HG03469 (cell line): ENCODE results near the gene TLR9.
"Not testable (repeated sequence)": the region's sequence is repeated elsewhere in the genome, so short reads cannot be mapped to it uniquely, and the experiment has no call there.

Source experiments
- ATAC-seq: cut with Tn5 transposase; IDR thresholded peaks from one replicate; pipeline ENCODE4 v1.9.1; 2021; ENCODE audit warnings: mild to moderate bottlenecking, moderate library complexity, moderate number of reproducible peaks; ENCODE audit not compliant: unreplicated experiment

Gene TLR9

DNA sequence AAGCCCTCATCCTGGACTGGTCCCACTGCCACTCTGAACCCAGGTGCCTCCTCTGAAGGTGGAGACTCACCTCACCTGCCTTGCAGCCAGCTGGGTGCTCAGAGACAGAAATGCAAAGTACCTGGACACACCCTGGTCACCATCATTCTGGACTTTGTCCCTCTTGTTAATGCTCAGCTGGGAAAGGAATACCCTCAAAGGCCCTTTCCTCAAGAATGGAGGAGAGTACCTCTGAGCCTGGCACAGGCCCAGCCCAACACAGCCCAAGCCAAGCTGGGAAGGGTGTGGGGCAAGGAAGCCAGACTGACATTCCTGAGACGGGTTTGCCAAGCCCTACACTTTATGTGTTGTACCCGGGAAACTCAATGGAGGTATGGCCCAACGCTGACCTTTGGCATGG, 28.5 kb downstream of the TLR9 start:
- no peak for ATAC-seq

DNA sequence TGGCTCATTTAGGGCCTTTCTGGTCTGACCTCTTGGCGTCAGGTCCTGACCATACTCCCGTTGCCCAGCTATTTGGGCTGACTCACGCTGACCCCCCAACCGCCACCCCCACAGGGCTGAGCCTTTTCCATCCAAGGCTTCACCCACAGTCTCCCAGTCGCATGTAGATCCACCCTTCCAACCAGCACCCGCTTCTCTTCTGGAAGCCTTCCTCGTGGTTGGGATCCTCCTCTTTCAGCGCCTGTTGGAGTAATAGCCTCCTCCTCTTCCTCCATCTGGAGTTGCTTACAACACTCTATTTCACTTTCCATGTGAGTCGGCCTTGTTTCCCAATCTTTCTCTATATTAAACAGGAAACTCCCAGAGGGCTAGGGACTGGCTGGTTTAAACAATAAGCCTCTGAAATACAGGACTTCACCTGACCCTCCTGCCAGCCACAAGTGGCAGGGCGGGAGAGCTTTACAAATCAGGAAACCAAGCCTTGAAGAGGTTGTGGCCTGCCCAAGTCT, 29.6 kb downstream of the TLR9 start:
- no peak for ATAC-seq

DNA sequence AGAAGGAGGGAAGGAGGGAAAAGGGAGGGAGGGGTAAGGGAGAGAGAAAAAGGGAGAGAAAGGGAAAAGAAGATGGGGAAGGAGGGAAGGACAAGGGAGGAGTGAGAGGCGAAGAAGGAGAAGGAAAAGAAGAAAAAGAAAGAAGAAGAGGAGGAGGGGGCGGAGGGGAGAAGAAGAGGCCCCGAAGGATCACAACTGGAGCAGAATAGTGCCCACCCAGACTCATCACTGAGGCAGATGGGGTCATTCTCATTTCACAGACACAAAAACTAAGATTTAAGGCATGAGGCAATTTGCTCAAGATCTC, 30.2 kb downstream of the TLR9 start:
- no peak for ATAC-seq

DNA sequence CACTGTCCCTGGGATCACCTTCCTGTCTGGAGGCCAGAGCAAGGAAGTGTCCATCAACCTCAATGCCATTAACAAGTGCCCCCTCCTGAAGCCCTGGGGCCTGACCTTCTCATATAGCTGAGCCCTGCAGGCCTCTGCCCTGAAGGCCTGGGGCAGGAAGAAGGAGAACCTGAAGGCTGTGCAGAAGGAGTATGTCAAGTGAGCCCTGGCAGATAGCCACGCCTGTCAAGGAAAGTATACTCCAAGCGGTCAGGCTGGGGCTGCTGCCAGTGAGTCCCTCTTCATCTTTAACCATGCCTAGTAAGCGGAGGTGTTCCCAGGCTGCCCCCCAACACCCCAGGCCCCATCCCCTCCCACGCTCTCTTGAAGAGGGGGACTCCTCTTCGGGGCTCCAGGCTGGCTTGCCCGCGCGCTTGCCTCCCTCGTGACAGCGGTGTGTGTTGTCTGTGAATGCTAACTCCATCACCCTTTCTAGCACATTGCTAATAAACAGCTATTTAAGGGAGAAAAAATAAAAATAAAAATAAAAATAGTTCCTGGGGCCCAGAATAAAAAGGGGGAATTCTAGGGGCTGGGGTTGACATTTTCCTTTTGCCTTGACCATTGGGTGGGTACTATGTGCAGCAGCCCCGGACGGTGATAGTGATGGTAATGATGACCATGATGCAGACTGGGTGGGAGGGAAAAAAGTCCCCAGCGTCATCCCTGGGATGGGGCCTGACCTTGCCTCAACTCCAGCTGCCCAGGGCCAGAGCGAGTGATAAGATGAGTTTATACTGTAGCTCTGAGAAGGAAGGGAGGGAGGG, 30.8 kb downstream of the TLR9 start:
- no peak for ATAC-seq

DNA sequence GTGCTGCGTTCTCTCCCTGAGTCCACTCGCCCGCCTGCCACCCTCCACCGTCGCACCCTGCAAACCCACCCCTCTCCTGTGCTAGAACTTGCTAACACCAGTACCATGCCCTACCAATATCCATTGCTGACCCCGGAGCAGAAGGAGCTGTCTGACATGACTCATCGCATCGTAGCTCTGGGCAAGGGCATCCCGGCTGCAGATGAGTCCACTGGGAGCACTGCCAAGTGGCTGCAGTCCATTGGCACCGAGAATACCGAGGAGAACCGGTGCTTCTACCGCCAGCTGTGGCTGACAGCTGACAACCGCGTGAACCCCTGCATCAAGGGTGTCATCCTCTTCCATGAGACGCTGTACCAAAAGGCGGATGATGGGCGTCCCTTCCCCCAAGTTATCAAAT, 32.4 kb downstream of the TLR9 start:
- no peak for ATAC-seq

DNA sequence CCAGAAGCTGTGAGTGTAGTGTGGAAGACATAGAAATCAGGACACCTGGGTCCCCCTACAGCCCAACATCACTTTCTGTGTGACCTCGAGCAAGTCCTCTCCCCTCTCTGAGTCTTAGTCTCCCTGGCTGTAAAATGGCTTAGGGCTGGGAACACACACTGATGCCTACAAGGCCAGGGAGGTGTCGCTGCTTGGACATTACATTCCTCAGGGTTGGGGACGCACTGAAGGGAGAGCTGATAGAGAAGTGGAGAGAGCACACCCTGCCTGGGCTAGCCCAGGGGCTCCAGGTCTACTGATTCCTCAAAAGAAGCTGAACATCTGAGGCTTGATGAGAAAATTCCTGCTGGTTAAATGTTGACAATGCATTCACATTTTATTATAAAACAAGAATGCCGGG, 33.8 kb downstream of the TLR9 start:
- ATAC-seq: no peak

DNA sequence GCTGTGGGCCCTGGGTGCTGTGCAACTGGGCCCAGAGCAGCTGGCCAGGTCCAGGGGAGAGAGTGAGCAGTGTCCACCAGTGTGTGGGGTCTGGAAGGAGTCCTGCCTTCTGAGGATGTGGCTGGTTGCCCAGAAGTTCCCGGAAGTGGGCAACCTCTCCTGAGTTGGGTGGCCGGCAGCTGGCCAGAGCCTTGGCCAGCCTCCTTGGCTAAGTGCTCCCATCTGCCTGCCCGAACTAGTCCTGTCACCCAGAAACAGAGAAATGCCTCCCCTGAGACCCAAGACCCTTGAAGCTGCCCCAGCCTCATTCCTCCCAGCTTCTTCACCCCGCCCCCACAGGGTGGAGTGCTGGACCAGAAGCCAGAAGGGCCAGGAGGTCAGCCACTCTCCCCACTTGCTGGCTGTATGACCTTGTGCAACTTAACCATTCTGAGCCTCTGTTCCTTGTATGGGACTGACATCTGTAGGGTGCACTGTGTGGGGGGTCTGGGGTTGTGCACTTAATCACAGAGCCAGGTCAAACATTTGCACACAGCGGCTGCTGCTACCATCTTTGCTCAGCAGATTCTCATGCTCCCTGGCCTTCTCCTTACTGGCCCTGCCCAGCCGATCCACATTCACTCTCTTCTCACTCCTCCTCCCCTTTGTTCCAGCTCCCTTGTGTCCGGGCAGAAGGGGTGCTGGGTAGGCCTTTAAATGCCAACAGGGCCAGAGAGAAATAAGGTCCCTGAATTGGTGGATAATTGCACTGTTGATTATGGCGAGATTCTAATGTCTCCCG, 35.0 kb downstream of the TLR9 start:
- ATAC-seq: no peak

DNA sequence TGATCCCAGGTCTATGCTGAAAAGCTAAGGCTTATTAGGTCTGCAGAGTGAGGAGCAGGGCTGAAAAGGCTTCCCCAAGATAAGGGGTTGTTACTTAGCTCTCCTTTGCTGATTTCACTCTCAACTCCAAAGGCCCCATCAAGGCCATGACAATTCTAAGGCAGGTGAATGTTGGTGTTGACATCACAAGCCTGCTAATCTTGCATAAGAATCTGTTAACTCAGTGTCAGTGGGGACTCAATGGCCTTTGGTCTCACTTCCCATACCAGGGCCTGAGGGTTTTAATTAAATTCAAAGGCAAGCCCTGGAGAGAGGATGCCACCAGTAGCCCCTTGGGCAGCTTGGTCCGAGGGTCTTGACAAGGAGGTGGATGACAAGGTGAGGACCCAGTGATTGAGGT, 36.9 kb downstream of the TLR9 start:
- ATAC-seq: no peak

DNA sequence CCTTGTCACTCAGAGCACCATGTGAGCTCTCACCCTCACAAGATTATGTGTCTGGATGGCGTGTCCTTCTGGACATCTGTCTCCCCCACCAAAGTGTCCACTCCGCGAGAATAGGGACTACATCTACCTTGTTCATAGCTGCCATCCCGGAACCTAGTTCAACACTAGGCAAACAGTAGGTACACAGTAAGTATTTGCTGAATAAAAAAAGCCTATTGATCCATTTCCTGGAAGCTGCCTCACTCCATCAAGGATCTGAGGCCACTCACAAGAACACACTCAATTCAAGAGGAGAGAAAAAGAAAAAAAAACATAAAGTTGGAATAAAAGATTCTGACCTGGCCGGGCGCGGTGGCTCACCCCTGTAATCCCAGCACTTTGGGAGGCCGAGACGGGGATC, 38.7 kb downstream of the TLR9 start:
- ATAC-seq: no peak

DNA sequence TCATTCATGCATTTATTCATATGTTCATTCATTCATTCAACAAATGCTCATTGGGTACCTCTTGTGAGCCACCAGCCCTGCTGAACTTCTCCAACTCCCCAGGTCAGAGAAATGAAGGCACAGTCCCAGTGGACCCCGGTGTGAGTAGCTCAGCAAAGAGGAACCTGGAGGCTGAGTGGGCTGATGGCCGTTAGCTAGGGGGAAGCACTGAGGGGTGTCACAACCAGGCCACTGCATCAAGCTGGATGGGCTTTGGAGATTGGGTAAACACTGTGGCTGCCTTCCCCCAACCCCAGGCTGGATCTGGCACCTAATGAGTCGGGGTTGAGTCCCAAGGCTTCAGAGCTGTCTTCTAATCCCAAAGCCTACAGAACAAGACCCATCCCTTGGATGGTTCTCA, 39.6 kb downstream of the TLR9 start:
- no peak for ATAC-seq

DNA sequence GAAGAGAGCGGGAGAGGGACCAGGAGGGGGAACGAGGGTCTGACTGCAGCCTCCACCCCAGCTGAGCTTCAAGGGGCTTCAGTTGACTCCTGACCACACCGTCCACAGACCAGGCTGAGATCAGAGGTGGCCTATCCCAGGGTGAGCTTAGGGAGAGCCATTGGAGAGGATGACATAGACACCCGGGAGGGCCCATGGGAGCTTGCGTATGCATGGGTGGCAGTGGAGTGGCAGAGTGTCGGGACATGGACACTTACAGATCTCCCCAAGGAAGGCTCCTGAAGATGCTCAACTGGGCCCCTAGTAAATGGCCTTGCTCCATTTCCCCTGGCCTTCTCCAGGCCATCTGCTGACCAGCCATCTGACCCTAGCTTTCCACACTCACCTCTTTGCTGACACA, 40.1 kb downstream of the TLR9 start:
- ATAC-seq: no peak

DNA sequence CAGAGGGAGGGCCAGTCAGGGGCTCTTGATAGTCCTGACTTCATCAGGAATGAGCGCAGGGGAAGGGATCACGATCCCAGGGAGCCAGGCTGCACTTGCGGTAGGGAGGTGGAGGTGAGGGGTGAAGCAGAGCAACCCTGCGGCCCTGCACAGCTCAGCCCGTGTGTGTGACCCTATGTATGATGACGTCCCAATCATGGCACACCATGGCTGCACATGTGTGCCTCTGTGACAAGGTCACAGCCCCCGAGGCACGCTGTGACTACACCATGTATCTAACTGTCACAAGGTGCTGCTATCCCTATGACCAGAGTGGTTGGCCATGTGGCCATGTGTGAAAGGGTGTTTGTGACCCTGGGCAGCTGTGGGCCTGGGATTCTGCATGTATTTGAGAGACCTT, 40.8 kb downstream of the TLR9 start:
- ATAC-seq: no peak

DNA sequence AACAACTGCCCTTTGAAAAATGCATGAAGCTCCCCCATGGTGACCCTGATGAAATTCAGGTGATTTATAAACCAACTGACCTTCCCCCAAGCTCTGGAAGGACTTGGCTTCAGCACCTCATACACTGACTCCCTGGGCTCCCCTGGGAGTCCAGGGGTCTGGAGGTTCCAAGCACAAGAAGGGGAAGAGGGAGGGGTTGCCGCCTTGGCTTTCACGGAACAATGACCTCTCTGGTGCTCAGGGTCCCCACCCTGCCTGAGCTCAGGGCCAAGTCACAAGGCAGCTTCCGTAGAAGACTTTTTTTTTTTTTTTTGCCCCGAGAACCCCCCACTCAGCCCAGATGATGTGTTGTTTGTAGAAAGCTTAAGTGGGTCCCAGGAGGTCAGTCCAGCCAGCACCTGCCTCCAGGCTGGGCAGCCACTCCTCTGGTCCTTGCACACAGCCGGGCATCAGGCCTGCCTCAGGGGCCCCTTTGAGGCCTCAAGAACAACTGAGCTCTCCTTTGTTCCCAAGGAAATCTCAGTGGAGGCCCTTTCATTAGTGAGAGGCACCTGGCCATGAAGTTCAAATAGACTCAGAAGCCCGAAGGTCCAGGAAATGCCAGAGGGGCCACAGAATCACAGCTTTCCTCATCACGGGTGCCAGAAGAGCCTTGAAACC, 41.5 kb downstream of the TLR9 start:
- no peak for ATAC-seq

DNA sequence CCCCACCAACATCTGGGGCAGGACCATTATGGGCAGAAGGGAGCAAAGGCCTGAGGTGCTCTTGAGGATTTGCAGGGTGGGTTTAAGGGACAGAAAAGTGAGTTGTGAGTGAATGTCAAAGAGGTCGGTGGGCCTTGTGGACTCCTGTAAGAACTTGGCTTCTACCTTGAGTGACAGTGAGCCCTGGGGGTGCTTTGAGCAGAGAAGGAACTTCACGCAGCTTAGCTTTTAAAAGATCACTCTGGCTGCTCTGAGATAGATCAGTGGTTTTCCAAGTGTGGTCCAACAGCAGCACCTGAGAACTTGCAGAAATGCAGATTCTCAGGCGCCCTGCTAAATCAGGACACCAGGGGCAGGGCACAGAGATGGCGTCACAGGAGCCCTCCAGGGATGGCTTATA, 42.8 kb downstream of the TLR9 start:
- no peak for ATAC-seq

DNA sequence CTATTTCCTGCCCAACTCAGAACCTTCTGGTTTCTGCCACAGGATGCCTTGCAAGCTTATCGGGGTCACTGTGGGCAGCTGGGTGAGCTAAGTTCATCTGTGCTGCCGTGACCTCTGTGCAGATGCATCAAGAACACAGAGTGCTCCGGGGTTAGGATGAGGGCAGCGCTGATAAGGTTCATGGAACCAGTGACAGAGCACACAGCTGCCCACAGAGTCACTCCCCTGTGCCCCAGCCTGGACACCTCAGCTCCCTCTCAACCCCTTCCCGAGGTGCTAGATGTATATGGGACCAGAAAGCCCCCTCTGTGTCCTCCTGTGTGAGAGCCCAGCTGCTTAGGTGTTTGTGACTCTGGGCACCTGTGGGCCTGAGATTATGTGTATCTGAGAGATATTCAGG, 43.2 kb downstream of the TLR9 start:
- no peak for ATAC-seq

DNA sequence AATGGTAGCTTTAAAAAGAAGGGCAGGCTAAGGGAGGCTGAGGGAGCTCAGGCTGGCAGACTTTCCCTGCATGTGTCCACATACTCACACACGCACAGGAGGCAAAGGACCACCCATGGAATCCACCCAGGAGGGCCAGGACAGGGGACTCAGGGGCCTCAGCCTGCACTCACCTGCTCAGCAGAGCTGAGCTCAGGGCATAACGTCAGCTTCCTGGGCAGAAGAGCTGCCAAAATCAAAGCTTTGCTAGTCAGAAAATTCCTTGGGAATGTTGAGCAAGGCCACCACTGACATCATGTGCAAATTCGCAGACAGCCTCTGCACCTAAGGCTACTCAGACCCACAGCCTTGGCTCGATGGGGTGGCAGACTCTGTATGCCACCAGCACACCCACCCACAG, 43.9 kb downstream of the TLR9 start:
- no peak for ATAC-seq

DNA sequence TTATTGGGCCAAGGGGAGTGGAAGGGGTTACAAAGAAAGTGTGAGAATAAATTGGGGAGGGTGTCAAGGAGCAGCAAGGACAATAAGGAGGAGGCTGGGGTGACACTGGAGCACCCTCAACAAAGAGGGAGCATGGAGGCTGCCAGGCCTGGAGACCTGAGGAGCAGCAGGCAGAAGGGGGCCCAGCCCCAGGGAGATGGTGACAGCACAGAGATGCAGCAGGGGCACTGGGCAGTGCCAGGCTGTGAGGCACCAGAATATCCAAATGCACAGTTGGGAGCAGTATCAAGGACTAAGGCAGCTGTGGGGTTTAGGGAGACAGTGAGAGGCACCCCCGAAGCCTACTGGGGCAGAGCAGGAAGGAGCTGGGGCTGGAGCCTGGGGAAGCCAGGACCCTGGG, 46.9 kb downstream of the TLR9 start:
- ATAC-seq: no peak

DNA sequence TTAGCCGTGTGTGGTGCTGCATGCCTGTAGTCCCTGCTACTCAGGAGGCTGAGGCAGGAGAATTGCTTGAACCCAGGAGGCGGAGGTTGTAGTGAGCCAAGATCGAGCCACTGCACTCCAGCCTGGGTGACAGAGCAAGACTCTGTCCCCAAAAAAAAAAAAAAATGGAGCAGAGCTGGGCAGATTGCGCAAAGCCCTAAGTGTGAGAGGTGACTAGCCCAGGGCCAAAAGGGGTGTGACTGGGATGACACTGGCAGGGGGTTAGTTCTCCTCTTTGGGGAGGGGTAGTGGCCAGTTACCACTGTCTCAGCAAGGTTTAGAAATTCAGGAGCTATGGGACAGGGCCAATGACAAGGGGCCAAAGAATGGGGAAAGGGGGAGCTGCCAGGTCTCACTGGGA, 47.3 kb downstream of the TLR9 start:
- ATAC-seq: not testable (repeated sequence)

DNA sequence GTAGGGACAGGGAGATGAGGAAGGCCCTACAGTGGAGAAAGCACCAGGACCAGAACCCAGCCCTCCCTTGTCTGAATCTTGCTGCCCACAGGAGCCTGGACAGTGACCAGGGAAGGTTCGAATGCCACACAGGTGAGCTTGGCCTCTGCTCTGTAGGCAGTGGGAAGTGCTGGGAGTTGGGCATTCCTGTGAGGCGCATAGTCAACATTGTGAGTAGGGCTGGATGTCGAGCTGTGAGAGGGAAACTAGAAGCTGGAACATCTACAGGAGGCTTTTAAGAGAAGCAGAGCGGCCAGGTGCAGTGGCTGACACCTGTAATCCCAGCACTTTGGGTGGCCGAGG, 47.8 kb downstream of the TLR9 start:
- ATAC-seq: no peak

DNA sequence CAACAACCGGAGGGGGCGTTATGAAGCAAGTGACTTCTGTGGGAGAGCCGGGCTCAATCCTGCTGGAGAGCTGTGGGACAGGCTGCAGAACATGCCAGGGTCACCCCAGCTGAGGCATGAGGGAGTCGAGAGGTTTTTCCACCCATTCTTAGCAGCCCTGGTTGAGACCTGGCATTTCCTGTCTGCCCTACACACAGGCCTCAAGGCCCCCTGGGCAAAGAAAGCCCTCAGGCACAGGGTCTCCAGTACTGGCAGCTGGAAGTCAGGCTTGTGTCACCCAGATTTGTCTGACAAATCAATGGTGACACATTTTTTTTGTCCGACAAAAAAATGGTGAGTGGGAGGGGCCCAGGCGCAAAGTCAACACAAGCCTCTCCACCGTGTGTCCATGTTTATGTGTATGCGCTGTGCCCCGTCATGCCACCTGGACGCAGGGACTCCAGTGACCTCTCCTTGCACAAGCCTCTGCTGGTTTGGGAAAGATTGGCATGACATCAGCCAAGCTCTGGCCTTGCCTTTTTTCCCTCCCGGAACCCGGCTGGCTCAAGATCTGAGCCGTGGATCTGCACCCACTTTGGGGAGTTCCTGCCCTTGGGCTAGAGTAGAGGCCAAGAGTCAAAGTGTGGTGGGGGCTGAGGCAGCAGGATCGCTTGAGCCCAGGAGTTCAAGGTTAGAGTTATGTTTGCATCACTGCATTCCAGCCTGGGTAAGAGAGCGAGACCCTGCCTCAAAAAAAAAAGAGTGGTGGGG, 48.3 kb downstream of the TLR9 start:
- no peak for ATAC-seq

DNA sequence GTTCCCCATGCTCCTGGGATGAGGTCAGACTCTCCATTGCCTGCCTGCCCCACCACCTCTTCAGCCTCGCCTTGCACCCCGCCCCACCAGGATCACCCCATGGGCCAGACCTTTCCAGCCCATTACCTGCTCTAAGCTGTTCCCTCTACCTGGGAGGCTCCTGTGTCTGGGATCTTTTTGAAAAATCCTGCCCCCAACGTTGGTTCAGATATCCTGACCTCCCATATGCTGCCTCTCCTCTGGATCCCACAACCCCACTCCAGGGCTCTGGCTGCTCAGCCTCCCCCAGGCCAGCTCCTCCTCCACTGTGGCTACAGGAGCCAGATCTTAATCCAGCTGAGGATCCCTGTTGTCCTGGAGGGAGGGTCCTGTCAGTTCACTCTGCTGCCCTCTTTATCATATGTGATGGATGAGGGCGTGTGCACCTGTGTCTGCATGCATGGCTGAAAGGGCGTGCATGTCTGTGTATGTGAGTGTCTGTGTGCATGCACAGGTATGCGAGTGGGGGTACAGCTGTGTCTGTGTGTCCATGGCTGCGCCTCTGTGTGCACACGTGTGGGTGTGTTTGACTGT, 49.2 kb downstream of the TLR9 start:
- no peak for ATAC-seq
